Measurements from ENCODE around the gene PLEKHG7. TPM values are rescaled to one million over a fixed set of nuclear protein-coding genes. Genes with fewer than 3 reads are reported as not detected.

PLEKHG7 gene
- total and polyA plus RNA-seq, 2 experiments from 2014 or later = not detected

DNA sequence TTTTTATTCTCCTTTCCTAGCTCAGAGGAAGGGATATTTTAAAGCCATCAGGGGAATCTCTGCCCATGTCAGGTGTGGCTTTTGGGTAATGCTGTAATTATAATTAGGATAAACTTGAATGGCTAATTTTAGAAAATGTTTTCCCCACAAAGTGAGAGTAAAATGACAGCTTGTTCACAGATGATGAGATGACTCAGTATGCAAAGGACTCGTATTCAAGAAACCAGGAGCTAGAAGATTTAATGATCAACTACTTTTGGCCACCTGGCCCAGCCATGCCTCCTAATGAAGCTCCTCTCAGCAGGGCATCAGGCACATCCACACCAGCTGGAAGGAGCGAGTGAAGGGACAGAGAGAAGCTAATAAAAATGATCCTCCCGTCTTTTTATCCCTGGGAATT is 29.0 kb upstream of the PLEKHG7 start (continued):
- TF ChIP-seq NANOG (IDR thresholded peaks at IDR 0.05; ENCODE audit: borderline replicate concordance) (no peak), CTCF (conservative IDR thresholded peaks at IDR 0.05; ENCODE audit: low read depth in 2 of 2) (no peak), ZNF331 (CRISPR knock-in tag; IDR thresholded peaks at IDR 0.05; ENCODE audit: low read depth) (no peak), ETS1 (IDR thresholded peaks at IDR 0.05) (no peak), JUNB (IDR thresholded peaks at IDR 0.05; ENCODE audit: unreplicated experiment) (no peak), ZNF114 (CRISPR knock-in tag; IDR thresholded peaks at IDR 0.05) (no peak), EZH2phosphoT487 (IDR thresholded peaks at IDR 0.05; ENCODE audit: unreplicated experiment) (no peak), STAT1 (IDR thresholded peaks at IDR 0.05; ENCODE audit: unreplicated experiment) (no peak)
- TF ChIP-seq, protein P1, sequence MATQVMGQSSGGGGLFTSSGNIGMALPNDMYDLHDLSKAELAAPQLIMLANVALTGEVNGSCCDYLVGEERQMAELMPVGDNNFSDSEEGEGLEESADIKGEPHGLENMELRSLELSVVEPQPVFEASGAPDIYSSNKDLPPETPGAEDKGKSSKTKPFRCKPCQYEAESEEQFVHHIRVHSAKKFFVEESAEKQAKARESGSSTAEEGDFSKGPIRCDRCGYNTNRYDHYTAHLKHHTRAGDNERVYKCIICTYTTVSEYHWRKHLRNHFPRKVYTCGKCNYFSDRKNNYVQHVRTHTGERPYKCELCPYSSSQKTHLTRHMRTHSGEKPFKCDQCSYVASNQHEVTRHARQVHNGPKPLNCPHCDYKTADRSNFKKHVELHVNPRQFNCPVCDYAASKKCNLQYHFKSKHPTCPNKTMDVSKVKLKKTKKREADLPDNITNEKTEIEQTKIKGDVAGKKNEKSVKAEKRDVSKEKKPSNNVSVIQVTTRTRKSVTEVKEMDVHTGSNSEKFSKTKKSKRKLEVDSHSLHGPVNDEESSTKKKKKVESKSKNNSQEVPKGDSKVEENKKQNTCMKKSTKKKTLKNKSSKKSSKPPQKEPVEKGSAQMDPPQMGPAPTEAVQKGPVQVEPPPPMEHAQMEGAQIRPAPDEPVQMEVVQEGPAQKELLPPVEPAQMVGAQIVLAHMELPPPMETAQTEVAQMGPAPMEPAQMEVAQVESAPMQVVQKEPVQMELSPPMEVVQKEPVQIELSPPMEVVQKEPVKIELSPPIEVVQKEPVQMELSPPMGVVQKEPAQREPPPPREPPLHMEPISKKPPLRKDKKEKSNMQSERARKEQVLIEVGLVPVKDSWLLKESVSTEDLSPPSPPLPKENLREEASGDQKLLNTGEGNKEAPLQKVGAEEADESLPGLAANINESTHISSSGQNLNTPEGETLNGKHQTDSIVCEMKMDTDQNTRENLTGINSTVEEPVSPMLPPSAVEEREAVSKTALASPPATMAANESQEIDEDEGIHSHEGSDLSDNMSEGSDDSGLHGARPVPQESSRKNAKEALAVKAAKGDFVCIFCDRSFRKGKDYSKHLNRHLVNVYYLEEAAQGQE (IDR thresholded peaks at IDR 0.05; ENCODE audit: unreplicated experiment) = no peak

GRCh38 chr12:92674500-92674899 is 28.3 kb upstream of the PLEKHG7 start:
- H3K9me3 Mint-ChIP-seq = peaks cover 4% of the 10 kb centered on the region; the same call in 2 of the 3 replicates
- H3K27ac Mint-ChIP-seq = no peak overlapping the region
- peaks cover 3% of the 10 kb centered on the region; the same call in 1 of the 3 replicates for H3K36me3 Mint-ChIP-seq (ENCODE audit: low read depth)
- no peaks in the 10 kb centered on the region for H3K27me3 Mint-ChIP-seq (ENCODE audit: insufficient read depth, low read depth, poor library complexity)
- TF ChIP-seq STAT1 (IDR thresholded peaks at IDR 0.05; ENCODE audit: unreplicated experiment) (no peak), NANOG (IDR thresholded peaks at IDR 0.05; ENCODE audit: borderline replicate concordance) (no peak), EZH2 (IDR thresholded peaks at IDR 0.05; ENCODE audit: low read depth, unreplicated experiment) (no peak)
- TF ChIP-seq, protein P1 (IDR thresholded peaks at IDR 0.05; ENCODE audit: unreplicated experiment) = no peak
- H3K4me2 ChIP-seq = no peak overlapping the region
- H3K4me1 Mint-ChIP-seq = no peaks in the 10 kb centered on the region
- no peak overlapping the region for H3K4me3 Mint-ChIP-seq
- no peak overlapping the region for H2AFZ ChIP-seq
- H3K4me3 ChIP-seq = no peak overlapping the region
- H3F3A ChIP-seq (replicated peaks; ENCODE audit: low read depth) = no peaks in the 10 kb centered on the region
- no peak overlapping the region for H3K27ac ChIP-seq (ENCODE audit: low read depth)
- H3K27me3 ChIP-seq (ENCODE audit: insufficient read depth) = no peaks in the 10 kb centered on the region
- H3K4me1 ChIP-seq (ENCODE audit: insufficient read depth) = no peaks in the 10 kb centered on the region
- H3K9me2 ChIP-seq (ENCODE audit: insufficient read depth) = peaks cover 7% of the 10 kb centered on the region
- DNase-seq (ENCODE audit: low spot score) (no peak), ATAC-seq (no peak)
- no peaks in the 10 kb centered on the region for H3K36me3 ChIP-seq (ENCODE audit: insufficient read depth)
- no peaks in the 10 kb centered on the region for H3K79me2 ChIP-seq (replicated peaks; ENCODE audit: insufficient read depth)
- no peaks in the 10 kb centered on the region for H4K20me1 ChIP-seq (replicated peaks; ENCODE audit: insufficient read depth)
